ENCODE measurements around the gene ABI3.

ABI3 gene

DNA sequence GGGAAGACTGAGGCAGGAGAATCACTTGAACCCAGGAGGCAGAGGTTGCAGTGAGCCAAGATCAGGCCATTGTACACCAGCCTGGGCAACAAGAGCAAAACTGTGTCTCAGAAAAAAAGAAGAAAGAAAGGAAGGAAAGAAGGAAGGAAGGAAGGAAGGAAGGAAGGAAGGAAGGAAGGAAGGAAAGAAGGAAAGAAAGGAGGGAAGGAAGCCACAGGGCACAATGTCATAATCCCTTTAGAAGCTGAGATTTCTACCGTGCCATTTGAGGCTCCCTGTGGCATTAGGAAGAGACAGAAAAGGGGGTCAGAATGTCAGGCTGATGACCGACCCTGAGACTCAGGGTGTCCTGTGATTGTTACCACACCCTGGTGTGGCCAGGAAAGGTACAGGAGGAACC is 6.7 kb upstream of the ABI3 start:
- H3K36me3 Mint-ChIP-seq (ENCODE audit: insufficient read depth), result no peaks in the 10 kb centered on the region
- peaks cover 22% of the 10 kb centered on the region for H3K4me1 Mint-ChIP-seq
- DNase-seq (ENCODE audit: low spot score in 2 of 2) (no peak), ATAC-seq (replicated peaks; ENCODE audit: extremely low read depth, poor library complexity, severe bottlenecking) (no peak)
- H3K9me3 Mint-ChIP-seq, result no peaks in the 10 kb centered on the region
- no peak overlapping the region for H3K4me3 Mint-ChIP-seq
- H3K27me3 Mint-ChIP-seq, result no peaks in the 10 kb centered on the region
- no peak overlapping the region for H3K27ac Mint-ChIP-seq (ENCODE audit: low read depth)

GRCh38 chr17:49204516-49204915 is 6.0 kb upstream of the ABI3 start:
- Mint-ChIP-seq H3K27ac (ENCODE audit: low read depth) (no peak overlapping the region), H3K4me1 (peaks cover 28% of the 10 kb centered on the region), H3K36me3 (ENCODE audit: insufficient read depth) (no peaks in the 10 kb centered on the region), H3K4me3 (no peak overlapping the region), H3K27me3 (no peaks in the 10 kb centered on the region), H3K9me3 (no peaks in the 10 kb centered on the region)
- no peak for ATAC-seq (replicated peaks; ENCODE audit: extremely low read depth, poor library complexity, severe bottlenecking)
- DNase-seq (ENCODE audit: low spot score in 2 of 2), result no peak

- Mint-ChIP-seq H3K4me1 (peaks cover 62% of the 10 kb centered on the region), H3K27me3 (no peaks in the 10 kb centered on the region), H3K9me3 (no peaks in the 10 kb centered on the region), H3K4me3 (peak overlapping the region; percentile 96), H3K36me3 (ENCODE audit: insufficient read depth) (peaks cover 4% of the 10 kb centered on the region), H3K27ac (ENCODE audit: low read depth) (peak overlapping the region; percentile 72)
- peak in 1 of 2 donors; percentile 27 for DNase-seq (ENCODE audit: low spot score in 2 of 2)
- peak; percentile 65 for ATAC-seq (replicated peaks; ENCODE audit: extremely low read depth, poor library complexity, severe bottlenecking)
Measured at GRCh38 chr17:49209061-49209571, 1.4 kb upstream of the ABI3 start.

- DNase-seq (ENCODE audit: low spot score in 2 of 2) (no peak), ATAC-seq (replicated peaks; ENCODE audit: extremely low read depth, poor library complexity, severe bottlenecking) (no peak)
- H3K4me1 Mint-ChIP-seq, result peaks cover 89% of the 10 kb centered on the region
- peak overlapping the region; percentile 93 for H3K27ac Mint-ChIP-seq (ENCODE audit: low read depth)
- H3K4me3 Mint-ChIP-seq, result peak overlapping the region; percentile 96
- peaks cover 25% of the 10 kb centered on the region for H3K36me3 Mint-ChIP-seq (ENCODE audit: insufficient read depth)
- no peaks in the 10 kb centered on the region for H3K9me3 Mint-ChIP-seq
- no peaks in the 10 kb centered on the region for H3K27me3 Mint-ChIP-seq
Measured at GRCh38 chr17:49213399-49213798, 2.9 kb downstream of the ABI3 start.

DNA sequence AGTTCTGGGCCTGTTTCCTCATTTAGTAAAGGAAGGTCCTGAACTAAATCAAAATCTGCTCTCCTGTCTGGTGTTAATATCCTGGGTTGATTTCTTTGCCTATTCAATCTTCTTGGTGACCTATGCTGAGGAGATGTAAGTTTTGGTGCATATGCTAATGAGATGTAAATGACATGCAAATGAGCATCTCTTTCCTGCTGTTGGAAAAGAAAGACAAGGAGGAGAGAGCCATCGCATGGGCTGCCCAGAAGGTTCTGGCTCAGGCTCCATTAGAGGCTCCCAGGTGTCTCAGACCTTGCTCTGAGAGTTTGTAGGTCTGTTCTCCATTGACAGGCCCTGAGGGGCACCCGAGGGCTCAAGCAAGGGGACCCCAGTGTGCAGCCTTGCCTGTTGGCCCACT is 3.3 kb downstream of the ABI3 start:
- no peak for DNase-seq (ENCODE audit: low spot score in 2 of 2)
- peak overlapping the region; percentile 96 for H3K4me3 Mint-ChIP-seq
- peaks cover 90% of the 10 kb centered on the region for H3K4me1 Mint-ChIP-seq
- peak overlapping the region; percentile 93 for H3K27ac Mint-ChIP-seq (ENCODE audit: low read depth)
- no peaks in the 10 kb centered on the region for H3K27me3 Mint-ChIP-seq
- H3K36me3 Mint-ChIP-seq (ENCODE audit: insufficient read depth), result peaks cover 28% of the 10 kb centered on the region
- H3K9me3 Mint-ChIP-seq, result no peaks in the 10 kb centered on the region
- ATAC-seq (replicated peaks; ENCODE audit: extremely low read depth, poor library complexity, severe bottlenecking), result no peak

DNA sequence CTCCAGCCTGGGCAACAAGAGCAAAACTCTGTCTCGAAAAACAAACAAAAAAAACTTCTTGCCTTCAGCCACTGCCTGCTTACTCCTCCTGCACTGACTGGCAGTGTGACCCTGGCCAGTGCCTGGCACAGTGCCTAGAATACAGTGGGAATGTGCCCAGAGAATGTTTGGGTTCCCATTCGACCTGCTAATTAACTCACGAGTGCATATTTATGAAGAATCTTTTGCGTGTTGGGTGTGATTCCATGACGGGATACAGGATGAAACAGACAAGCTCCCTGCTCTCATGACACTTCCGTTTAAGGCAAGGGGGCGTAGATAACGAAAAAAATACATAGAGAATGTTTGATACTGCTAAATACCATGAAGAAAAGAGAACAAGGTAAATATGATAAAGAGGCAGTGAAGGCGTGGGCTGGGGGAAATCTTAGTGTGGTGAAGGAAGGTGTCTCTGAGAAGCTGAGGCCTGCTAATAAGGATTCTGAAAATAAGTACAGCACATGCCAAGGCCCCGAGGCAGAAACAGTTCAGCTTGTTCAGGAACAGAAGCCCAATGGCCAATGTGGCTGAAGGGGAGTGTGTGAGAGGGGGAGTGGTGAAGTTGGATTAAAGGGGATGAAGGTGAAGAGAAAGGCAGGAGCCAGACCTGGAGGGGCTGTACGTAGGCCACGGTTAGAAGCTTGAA is 4.3 kb downstream of the ABI3 start:
- Mint-ChIP-seq H3K9me3 (no peaks in the 10 kb centered on the region), H3K27ac (ENCODE audit: low read depth) (peak overlapping the region; percentile 93), H3K36me3 (ENCODE audit: insufficient read depth) (peaks cover 36% of the 10 kb centered on the region), H3K27me3 (no peaks in the 10 kb centered on the region), H3K4me1 (peaks cover 92% of the 10 kb centered on the region), H3K4me3 (peak overlapping the region; percentile 96)
- ATAC-seq (replicated peaks; ENCODE audit: extremely low read depth, poor library complexity, severe bottlenecking), result no peak
- DNase-seq (ENCODE audit: low spot score in 2 of 2), result no peak

- peaks cover 42% of the 10 kb centered on the region for H3K36me3 Mint-ChIP-seq (ENCODE audit: insufficient read depth)
- H3K4me1 Mint-ChIP-seq, result peaks cover 82% of the 10 kb centered on the region
- ATAC-seq (replicated peaks; ENCODE audit: extremely low read depth, poor library complexity, severe bottlenecking) (no peak), DNase-seq (ENCODE audit: low spot score in 2 of 2) (no peak)
- H3K4me3 Mint-ChIP-seq, result peak overlapping the region; percentile 77
- peak overlapping the region; percentile 98 for H3K27ac Mint-ChIP-seq (ENCODE audit: low read depth)
- H3K9me3 Mint-ChIP-seq, result no peaks in the 10 kb centered on the region
- no peaks in the 10 kb centered on the region for H3K27me3 Mint-ChIP-seq
Measured at GRCh38 chr17:49216482-49216881, 6.0 kb downstream of the ABI3 start.

- Mint-ChIP-seq H3K4me3 (peak overlapping the region; percentile 77), H3K27ac (ENCODE audit: low read depth) (peak overlapping the region; percentile 98), H3K9me3 (no peaks in the 10 kb centered on the region), H3K4me1 (peaks cover 79% of the 10 kb centered on the region), H3K36me3 (ENCODE audit: insufficient read depth) (peaks cover 46% of the 10 kb centered on the region), H3K27me3 (no peaks in the 10 kb centered on the region)
- no peak for ATAC-seq (replicated peaks; ENCODE audit: extremely low read depth, poor library complexity, severe bottlenecking)
- no peak for DNase-seq (ENCODE audit: low spot score in 2 of 2)
Measured at GRCh38 chr17:49216953-49217650, 6.6 kb downstream of the ABI3 start.

GRCh38 chr17:49217651-49218413 is 7.3 kb downstream of the ABI3 start:
- H3K4me1 Mint-ChIP-seq, result peaks cover 73% of the 10 kb centered on the region
- no peaks in the 10 kb centered on the region for H3K9me3 Mint-ChIP-seq
- H3K36me3 Mint-ChIP-seq (ENCODE audit: insufficient read depth), result peaks cover 53% of the 10 kb centered on the region
- peak; percentile 88 for ATAC-seq (replicated peaks; ENCODE audit: extremely low read depth, poor library complexity, severe bottlenecking)
- H3K4me3 Mint-ChIP-seq, result peak overlapping the region; percentile 77
- no peaks in the 10 kb centered on the region for H3K27me3 Mint-ChIP-seq
- H3K27ac Mint-ChIP-seq (ENCODE audit: low read depth), result peak overlapping the region; percentile 98
- DNase-seq (ENCODE audit: low spot score in 2 of 2), result peak; percentile 56 to 84

DNA sequence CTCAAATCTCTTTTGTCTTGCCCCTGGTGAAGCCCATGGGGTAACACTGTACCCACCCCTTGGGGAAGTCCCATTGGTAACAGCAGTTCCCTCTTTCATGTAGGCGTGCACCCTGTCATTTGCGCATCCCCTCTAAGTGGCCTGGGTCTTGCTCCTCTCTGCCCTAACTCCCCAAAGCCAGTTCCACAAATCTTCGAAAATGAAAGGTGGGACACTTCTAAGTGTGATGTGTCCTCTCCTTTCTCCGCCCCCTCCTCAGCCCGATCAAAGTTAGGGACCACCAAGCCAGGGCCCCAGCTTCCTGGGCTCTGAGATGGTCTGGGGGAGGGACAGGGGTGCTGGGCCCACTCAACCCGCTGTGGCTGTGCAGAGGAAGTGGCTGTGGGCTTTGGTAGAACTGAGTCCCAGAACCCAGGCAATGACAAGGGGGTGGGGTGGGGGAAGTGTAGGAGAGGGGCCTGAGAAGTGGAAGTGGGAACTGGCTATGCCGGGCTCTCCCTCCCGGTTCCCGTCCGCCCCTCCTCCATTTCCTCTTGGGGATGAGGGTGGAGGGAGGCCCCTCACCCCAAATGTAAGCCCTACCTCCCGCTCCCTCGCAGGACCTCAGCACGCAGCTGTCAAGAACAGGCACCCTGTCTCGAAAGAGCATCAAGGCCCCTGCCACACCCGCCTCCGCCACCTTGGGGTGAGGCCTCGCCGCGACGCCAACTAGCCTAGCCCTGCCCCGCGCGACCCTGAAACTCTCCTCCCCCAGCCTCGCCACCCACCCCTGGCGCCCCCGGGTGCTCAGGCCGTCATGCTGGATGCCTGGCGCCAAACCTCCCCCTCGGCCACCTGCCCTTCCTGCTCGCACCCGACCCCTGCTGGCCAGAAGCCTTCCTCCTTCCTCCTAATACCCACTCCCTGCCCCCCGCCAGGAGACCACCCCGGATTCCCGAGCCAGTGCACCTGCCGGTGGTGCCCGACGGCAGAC is 8.7 kb downstream of the ABI3 start:
- no peaks in the 10 kb centered on the region for H3K27me3 Mint-ChIP-seq
- ATAC-seq (replicated peaks; ENCODE audit: extremely low read depth, poor library complexity, severe bottlenecking), result peak; percentile 80
- peak overlapping the region; percentile 77 for H3K4me3 Mint-ChIP-seq
- peaks cover 61% of the 10 kb centered on the region for H3K36me3 Mint-ChIP-seq (ENCODE audit: insufficient read depth)
- H3K27ac Mint-ChIP-seq (ENCODE audit: low read depth), result peak overlapping the region; percentile 98
- H3K4me1 Mint-ChIP-seq, result peaks cover 73% of the 10 kb centered on the region
- peak; percentile 43 to 73 for DNase-seq (ENCODE audit: low spot score in 2 of 2)
- H3K9me3 Mint-ChIP-seq, result no peaks in the 10 kb centered on the region

DNA sequence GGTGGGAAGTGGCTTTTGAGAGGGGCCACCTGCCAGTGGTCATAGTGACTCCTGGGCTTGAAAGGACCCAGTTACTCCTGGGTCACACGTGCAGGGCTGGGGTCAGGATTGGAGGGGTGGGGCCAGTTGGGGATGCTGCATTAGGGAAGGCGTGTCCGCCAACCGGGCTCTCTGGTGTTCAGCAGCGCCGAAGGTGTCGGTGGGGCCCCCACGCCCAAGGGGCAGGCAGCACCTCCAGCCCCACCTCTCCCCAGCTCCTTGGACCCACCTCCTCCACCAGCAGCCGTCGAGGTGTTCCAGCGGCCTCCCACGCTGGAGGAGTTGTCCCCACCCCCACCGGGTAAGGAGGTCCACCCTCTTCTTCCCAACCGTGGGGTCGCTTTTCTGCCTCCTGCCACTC is 9.5 kb downstream of the ABI3 start:
- no peak for ATAC-seq (replicated peaks; ENCODE audit: extremely low read depth, poor library complexity, severe bottlenecking)
- DNase-seq (ENCODE audit: low spot score in 2 of 2), result no peak
- H3K36me3 Mint-ChIP-seq (ENCODE audit: insufficient read depth), result peaks cover 60% of the 10 kb centered on the region
- peaks cover 73% of the 10 kb centered on the region for H3K4me1 Mint-ChIP-seq
- no peaks in the 10 kb centered on the region for H3K9me3 Mint-ChIP-seq
- H3K27me3 Mint-ChIP-seq, result no peaks in the 10 kb centered on the region
- peak overlapping the region; percentile 77 for H3K4me3 Mint-ChIP-seq
- H3K27ac Mint-ChIP-seq (ENCODE audit: low read depth), result peak overlapping the region; percentile 98

GRCh38 chr17:49223168-49223516 is 12.6 kb downstream of the ABI3 start:
- DNase-seq (ENCODE audit: low spot score in 2 of 2), result no peak
- ATAC-seq (replicated peaks; ENCODE audit: extremely low read depth, poor library complexity, severe bottlenecking), result no peak
- Mint-ChIP-seq H3K4me3 (peak overlapping the region; percentile 77), H3K9me3 (no peaks in the 10 kb centered on the region), H3K27me3 (no peaks in the 10 kb centered on the region), H3K27ac (ENCODE audit: low read depth) (peak overlapping the region; percentile 82), H3K36me3 (ENCODE audit: insufficient read depth) (peaks cover 49% of the 10 kb centered on the region), H3K4me1 (peaks cover 61% of the 10 kb centered on the region)

Data from central memory CD8-positive, alpha-beta T cell (primary cell).